Smooth muscle cell (in vitro differentiated cells): Measurements from ENCODE around the gene ADIPOR2. TPM values are rescaled to one million over a fixed set of nuclear protein-coding genes. Genes with fewer than 3 reads are reported as not detected.

Experiments
- DNase-seq: peaks from one replicate; lab custom pipeline; 2025; ENCODE audit not compliant: unreplicated experiment; lab: John Stamatoyannopoulos, UW
- H2AFZ ChIP-seq: fragments of 200-600 bp; sonication (generic); 2 replicates; pipeline ENCODE4 v1.6.0; 2016; ENCODE audit warnings: antibody characterized with exemption, low read depth, mild to moderate bottlenecking
- H3F3A ChIP-seq: fragments of 200-600 bp; sonication (generic); 2 replicates; pipeline ENCODE4 v1.6.0; 2017; ENCODE audit warnings: antibody characterized with exemption, low read depth
- H3K27ac ChIP-seq: fragments of 200-600 bp; sonication (generic); 2 replicates; pipeline ENCODE4 v1.5.1; 2016; ENCODE audit warnings: low read depth, mild to moderate bottlenecking
- H3K27me3 ChIP-seq: fragments of 200-600 bp; sonication (generic); 2 replicates; pipeline ENCODE4 v1.6.1; 2016; ENCODE audit warnings: low read depth, mild to moderate bottlenecking
- H3K36me3 ChIP-seq: fragments of 200-600 bp; sonication (generic); 2 replicates; pipeline ENCODE4 v1.5.1; 2016; ENCODE audit warnings: low read depth
- H3K4me1 ChIP-seq: fragments of 200-600 bp; sonication (generic); 2 replicates; pipeline ENCODE4 v1.5.1; 2016; ENCODE audit warnings: low read depth
- H3K4me2 ChIP-seq: fragments of 200-600 bp; sonication (generic); 2 replicates; pipeline ENCODE4 v1.6.0; 2016; ENCODE audit warnings: mild to moderate bottlenecking
- H3K4me3 ChIP-seq: fragments of 200-600 bp; sonication (generic); 2 replicates; pipeline ENCODE4 v1.5.1; 2016; ENCODE audit warnings: mild to moderate bottlenecking
- H3K79me2 ChIP-seq: fragments of 200-600 bp; sonication (generic); 2 replicates; pipeline ENCODE4 v1.6.0; 2016; ENCODE audit warnings: low read depth, mild to moderate bottlenecking
- H3K9ac ChIP-seq: fragments of 200-600 bp; sonication (generic); 2 replicates; pipeline ENCODE4 v1.6.0; 2016; ENCODE audit warnings: low read depth
- H3K9me3 ChIP-seq: fragments of 200-600 bp; sonication (generic); replicated peaks from 2 replicates; pipeline ENCODE4 v1.5.1; 2016; ENCODE audit warnings: low read depth
- H4K20me1 ChIP-seq: fragments of 200-600 bp; sonication (generic); 2 replicates; pipeline ENCODE4 v1.6.0; 2016; ENCODE audit warnings: low read depth
- WGBS: methylation state at CpG from one replicate; pipeline ENCODE4 v1.1.7; 2016; ENCODE audit warnings: low lambda C conversion rate; 5-methylcytosine and 5-hydroxymethylcytosine counted together
- polyA plus RNA-seq: library from polyadenylated mRNA; unstranded; fragments of >200 nt; fragmentation: Nextera tagmentation; extraction: Ambion mirVana; gene quantifications from 2 replicates; pipeline ENCODE4 v1.2.1, GENCODE V29; 2016
- total RNA-seq: library from RNA; depleted of rRNA; stranded (reverse); fragments of >200 nt; gene quantifications from 2 replicates; pipeline ENCODE4 v1.2.3, GENCODE V29; 2014
- TF ChIP-seq, protein P1 (sequence below): fragments of 200-600 bp; sonication (generic); IDR thresholded peaks from 2 replicates; pipeline ENCODE4 v1.5.1; 2017; ENCODE audit warnings: borderline replicate concordance, mild to moderate bottlenecking, antibody characterized with exemption; ENCODE audit not compliant: insufficient read depth, poor library complexity, severe bottlenecking

The ADIPOR2 gene
- total and polyA plus RNA-seq, 2 experiments from 2014 or later, result 7.0 to 34.1 TPM

DNA sequence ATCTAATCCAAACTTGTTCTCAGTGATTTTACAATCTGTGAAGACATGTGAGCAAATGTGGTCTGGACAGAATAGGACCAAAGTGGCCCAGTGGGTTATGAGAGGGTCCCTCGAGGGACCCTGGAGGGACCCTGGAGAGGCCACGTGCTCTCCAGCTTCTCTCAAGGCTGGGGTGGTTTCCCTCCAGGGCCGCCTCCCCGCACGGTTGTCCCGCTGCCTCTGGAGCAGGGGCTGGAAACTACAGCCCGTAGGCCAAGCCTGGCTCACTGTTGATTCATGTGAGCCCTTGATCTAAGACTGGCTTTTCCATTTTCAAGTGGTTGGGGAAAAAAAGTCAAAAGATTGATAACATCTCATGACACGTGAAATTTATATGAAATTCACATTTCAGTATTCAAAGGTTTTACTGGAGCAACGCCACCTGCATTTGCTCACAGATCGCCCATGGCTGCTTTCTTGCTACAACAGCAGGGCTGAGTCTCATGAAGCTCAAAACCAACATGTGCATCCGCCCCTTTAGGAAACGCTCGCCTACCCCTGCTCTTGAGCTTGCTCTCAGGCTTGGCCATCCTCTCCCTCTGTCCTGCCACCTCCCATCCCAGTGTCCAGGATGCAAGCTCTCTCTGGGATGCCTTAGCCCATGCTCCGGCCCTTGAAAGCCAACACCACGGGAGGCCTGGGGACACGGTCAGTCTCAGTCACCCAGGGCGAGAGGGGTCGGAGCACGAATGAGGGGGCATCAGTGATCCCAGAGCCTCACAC is 117.3 kb downstream of the ADIPOR2 start:
- Histone ChIP-seq H2AFZ (no peak overlapping the region), H3K27me3 (no peaks in the 10 kb centered on the region), H3K36me3 (no peaks in the 10 kb centered on the region), H3K27ac (no peak overlapping the region), H3K4me2 (no peak overlapping the region), H3K9me3 (no peaks in the 10 kb centered on the region), H3K4me3 (no peak overlapping the region), H4K20me1 (no peaks in the 10 kb centered on the region), H3K9ac (no peak overlapping the region), H3F3A (no peaks in the 10 kb centered on the region), H3K4me1 (peaks cover 4% of the 10 kb centered on the region), H3K79me2 (no peaks in the 10 kb centered on the region)
- TF ChIP-seq, protein P1, sequence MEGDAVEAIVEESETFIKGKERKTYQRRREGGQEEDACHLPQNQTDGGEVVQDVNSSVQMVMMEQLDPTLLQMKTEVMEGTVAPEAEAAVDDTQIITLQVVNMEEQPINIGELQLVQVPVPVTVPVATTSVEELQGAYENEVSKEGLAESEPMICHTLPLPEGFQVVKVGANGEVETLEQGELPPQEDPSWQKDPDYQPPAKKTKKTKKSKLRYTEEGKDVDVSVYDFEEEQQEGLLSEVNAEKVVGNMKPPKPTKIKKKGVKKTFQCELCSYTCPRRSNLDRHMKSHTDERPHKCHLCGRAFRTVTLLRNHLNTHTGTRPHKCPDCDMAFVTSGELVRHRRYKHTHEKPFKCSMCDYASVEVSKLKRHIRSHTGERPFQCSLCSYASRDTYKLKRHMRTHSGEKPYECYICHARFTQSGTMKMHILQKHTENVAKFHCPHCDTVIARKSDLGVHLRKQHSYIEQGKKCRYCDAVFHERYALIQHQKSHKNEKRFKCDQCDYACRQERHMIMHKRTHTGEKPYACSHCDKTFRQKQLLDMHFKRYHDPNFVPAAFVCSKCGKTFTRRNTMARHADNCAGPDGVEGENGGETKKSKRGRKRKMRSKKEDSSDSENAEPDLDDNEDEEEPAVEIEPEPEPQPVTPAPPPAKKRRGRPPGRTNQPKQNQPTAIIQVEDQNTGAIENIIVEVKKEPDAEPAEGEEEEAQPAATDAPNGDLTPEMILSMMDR, result no peak
- no peak for DNase-seq
- WGBS, result 94% methylated on average over 19 of the region's 19 CpGs

DNA sequence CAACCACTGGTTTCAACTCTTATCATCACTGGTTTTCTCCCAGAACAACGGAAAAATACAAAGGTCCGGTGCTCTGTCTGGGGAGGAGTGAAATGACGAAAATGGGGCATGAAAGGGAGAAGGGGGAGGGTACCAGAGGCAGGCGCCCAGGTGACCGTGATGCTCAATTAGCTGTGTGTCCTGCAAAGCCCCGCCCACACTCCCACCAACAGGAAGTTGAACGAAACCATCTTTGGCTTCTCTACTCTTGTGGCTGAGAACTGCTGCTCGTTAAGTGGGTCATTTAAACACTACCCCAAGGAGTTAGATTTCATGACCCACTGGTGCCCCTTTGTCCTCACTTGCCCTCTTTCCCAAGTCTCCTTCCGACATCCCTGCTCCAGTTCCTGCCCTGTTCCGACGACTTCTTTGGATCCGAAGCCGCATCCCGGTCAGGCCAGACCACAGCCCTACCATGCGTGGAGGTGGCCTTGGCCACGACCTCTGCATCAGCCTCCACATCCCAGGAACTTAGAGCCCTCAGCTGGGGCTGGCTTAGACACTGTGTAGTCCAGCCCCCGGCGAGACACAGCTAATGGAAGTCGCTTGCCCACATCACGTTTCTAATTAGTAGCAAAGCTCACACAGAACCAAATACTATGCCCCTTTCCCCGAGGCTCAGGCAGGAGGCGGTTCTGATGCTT is 118.1 kb downstream of the ADIPOR2 start:
- 94% methylated on average over 22 of the region's 22 CpGs for WGBS
- Histone ChIP-seq H3K4me1 (peaks cover 4% of the 10 kb centered on the region), H3K79me2 (no peaks in the 10 kb centered on the region), H3F3A (no peaks in the 10 kb centered on the region), H3K9ac (no peak overlapping the region), H3K4me3 (no peak overlapping the region), H4K20me1 (no peaks in the 10 kb centered on the region), H3K36me3 (no peaks in the 10 kb centered on the region), H3K27ac (no peak overlapping the region), H2AFZ (no peak overlapping the region), H3K9me3 (no peaks in the 10 kb centered on the region), H3K27me3 (no peaks in the 10 kb centered on the region), H3K4me2 (no peak overlapping the region)
- TF ChIP-seq, protein P1, result no peak
- DNase-seq, result no peak

DNA sequence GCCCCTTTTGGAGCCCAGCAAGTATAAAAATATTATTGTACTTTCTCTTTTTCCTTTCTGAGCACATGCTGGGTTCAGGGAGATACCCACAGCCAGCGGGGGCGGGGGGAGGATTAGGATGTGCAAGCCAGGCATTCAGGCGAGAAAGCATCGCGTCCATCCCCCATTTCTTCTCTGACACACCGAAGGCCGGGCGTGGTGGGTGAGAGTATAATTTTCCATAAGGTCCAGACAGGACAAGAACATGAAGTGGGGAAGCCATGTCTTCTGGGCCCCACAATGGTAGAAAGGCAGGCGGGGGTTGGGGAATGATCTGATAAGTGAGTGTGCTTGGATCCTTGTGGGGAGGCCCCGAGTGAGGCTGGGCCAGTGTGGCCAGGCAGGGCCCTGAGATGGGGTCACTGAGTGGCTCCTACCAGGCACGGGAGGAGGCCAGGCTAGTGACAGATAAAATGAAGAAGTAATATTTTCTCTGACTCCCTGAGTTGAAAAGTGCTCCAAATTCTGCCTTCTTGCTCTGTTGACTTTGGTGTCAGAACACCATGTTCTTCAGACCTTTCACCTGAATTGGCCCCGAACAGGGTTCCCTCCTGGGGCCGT is 118.8 kb downstream of the ADIPOR2 start:
- H3K4me3 ChIP-seq, result no peak overlapping the region
- H3F3A ChIP-seq, result no peaks in the 10 kb centered on the region
- H3K27me3 ChIP-seq, result no peaks in the 10 kb centered on the region
- TF ChIP-seq, protein P1, result no peak
- no peak overlapping the region for H2AFZ ChIP-seq
- H3K79me2 ChIP-seq, result no peaks in the 10 kb centered on the region
- H3K36me3 ChIP-seq, result no peaks in the 10 kb centered on the region
- no peaks in the 10 kb centered on the region for H3K9me3 ChIP-seq
- peaks cover 3% of the 10 kb centered on the region for H3K4me1 ChIP-seq
- H3K27ac ChIP-seq, result peak overlapping the region; percentile 14
- WGBS, result 86% methylated on average over 13 of the region's 13 CpGs
- H3K4me2 ChIP-seq, result no peak overlapping the region
- no peak for DNase-seq
- H3K9ac ChIP-seq, result no peak overlapping the region
- H4K20me1 ChIP-seq, result no peaks in the 10 kb centered on the region
